Stimulated activated CD4-positive, alpha-beta T cell treated with anti-CD3 and anti-CD28 coated beads, Interleukin-2, amount 100 ng/mL, for 4 hours (primary cell): ENCODE results near the gene VWA5B1.
"Not testable (repeated sequence)": the region's sequence is repeated elsewhere in the genome, so short reads cannot be mapped to it uniquely, and the experiment has no call there.

Source experiments
- DNase-seq: peaks from one replicate; pipeline ENCODE4 v3.0.0-alpha.2; 2020; ENCODE audit warnings: low read depth

VWA5B1 gene

GRCh38 chr1:20279509-20279908 is 11.2 kb upstream of the VWA5B1 start:
- no peak for DNase-seq

- DNase-seq, result no peak
Measured at GRCh38 chr1:20280341-20280740, 10.3 kb upstream of the VWA5B1 start.

GRCh38 chr1:20280906-20281305 is 9.8 kb upstream of the VWA5B1 start:
- DNase-seq, result no peak

GRCh38 chr1:20281801-20282200 is 8.9 kb upstream of the VWA5B1 start:
- DNase-seq, result no peak

- no peak for DNase-seq
Measured at GRCh38 chr1:20282533-20282932, 8.1 kb upstream of the VWA5B1 start.

GRCh38 chr1:20284046-20284445 is 6.6 kb upstream of the VWA5B1 start:
- no peak for DNase-seq

GRCh38 chr1:20284625-20285024 is 6.0 kb upstream of the VWA5B1 start:
- no peak for DNase-seq

- DNase-seq, result no peak
Measured at GRCh38 chr1:20285510-20285909, 5.2 kb upstream of the VWA5B1 start.

GRCh38 chr1:20287696-20288095 is 3.0 kb upstream of the VWA5B1 start:
- not testable (repeated sequence) for DNase-seq

- DNase-seq, result no peak
Measured at GRCh38 chr1:20291645-20292084, 990 bp downstream of the VWA5B1 start.

- no peak for DNase-seq
Measured at GRCh38 chr1:20298626-20299025, 8.0 kb downstream of the VWA5B1 start.

- DNase-seq, result no peak
Measured at GRCh38 chr1:20301463-20302107, 10.9 kb downstream of the VWA5B1 start.

GRCh38 chr1:20302108-20302471 is 11.4 kb downstream of the VWA5B1 start:
- DNase-seq, result no peak

GRCh38 chr1:20307026-20307425 is 16.4 kb downstream of the VWA5B1 start:
- no peak for DNase-seq

GRCh38 chr1:20308569-20308968 is 17.9 kb downstream of the VWA5B1 start:
- DNase-seq, result no peak

GRCh38 chr1:20311289-20311688 is 20.6 kb downstream of the VWA5B1 start:
- DNase-seq, result no peak

GRCh38 chr1:20312310-20312709 is 21.6 kb downstream of the VWA5B1 start:
- no peak for DNase-seq

GRCh38 chr1:20312818-20313217 is 22.1 kb downstream of the VWA5B1 start:
- no peak for DNase-seq

- no peak for DNase-seq
Measured at GRCh38 chr1:20317471-20317870, 26.8 kb downstream of the VWA5B1 start.

- DNase-seq, result no peak
Measured at GRCh38 chr1:20318521-20318920, 27.8 kb downstream of the VWA5B1 start.

- DNase-seq, result no peak
Measured at GRCh38 chr1:20318971-20319370, 28.3 kb downstream of the VWA5B1 start.

GRCh38 chr1:20319456-20320220 is 29.0 kb downstream of the VWA5B1 start:
- no peak for DNase-seq

- DNase-seq, result no peak
Measured at GRCh38 chr1:20320704-20321103, 30.0 kb downstream of the VWA5B1 start.

- no peak for DNase-seq
Measured at GRCh38 chr1:20321573-20321972, 30.9 kb downstream of the VWA5B1 start.
